Parathyroid adenoma (tissue), 2 donors: Measurements from ENCODE around the gene MRPS18C.

Source experiments
- H2AFZ ChIP-seq: fragments of 300-600 bp; sonication (generic); one replicate; pipeline ENCODE4 v1.7.0; 2017; ENCODE audit warnings: antibody characterized with exemption, mild to moderate bottlenecking
- H3K27ac ChIP-seq: fragments of 300-600 bp; sonication (generic); one replicate; pipeline ENCODE4 v1.7.0; 2017
- H3K27me3 ChIP-seq: fragments of 300-600 bp; sonication (generic); one replicate; pipeline ENCODE4 v1.7.0; 2017; ENCODE audit warnings: low read length; ENCODE audit not compliant: control insufficient read depth, insufficient read depth
- H3K36me3 ChIP-seq: fragments of 300-600 bp; sonication (generic); one replicate; pipeline ENCODE4 v1.7.0; 2017; ENCODE audit warnings: low read length; ENCODE audit not compliant: control insufficient read depth, insufficient read depth
- H3K4me1 ChIP-seq: fragments of 300-600 bp; sonication (generic); one replicate; pipeline ENCODE4 v1.7.0; 2017; ENCODE audit warnings: control low read depth
- H3K4me2 ChIP-seq: fragments of 300-600 bp; sonication (generic); one replicate; pipeline ENCODE4 v1.7.0; 2017; ENCODE audit warnings: low read length
- H3K4me3 ChIP-seq: fragments of 300-600 bp; sonication (generic); one replicate; pipeline ENCODE4 v1.7.0; 2017; ENCODE audit warnings: low read depth, low read length
- H3K79me2 ChIP-seq: fragments of 300-600 bp; sonication (generic); one replicate; pipeline ENCODE4 v1.7.0; 2017; ENCODE audit warnings: control low read depth
- H3K9ac ChIP-seq: fragments of 300-600 bp; sonication (generic); one replicate; pipeline ENCODE4 v1.7.0; 2017; ENCODE audit warnings: mild to moderate bottlenecking
- H3K9me3 ChIP-seq: fragments of 300-600 bp; sonication (generic); one replicate; pipeline ENCODE4 v1.7.0; 2017; ENCODE audit warnings: low read length; ENCODE audit not compliant: control insufficient read depth
- TF ChIP-seq, protein P1 (sequence below): fragments of 300-600 bp; sonication (generic); IDR thresholded peaks from one replicate; pipeline ENCODE4 v1.7.0; 2017; ENCODE audit warnings: antibody characterized with exemption, mild to moderate bottlenecking
- donor health status: primary hyperparathyroidism.

The MRPS18C gene

DNA sequence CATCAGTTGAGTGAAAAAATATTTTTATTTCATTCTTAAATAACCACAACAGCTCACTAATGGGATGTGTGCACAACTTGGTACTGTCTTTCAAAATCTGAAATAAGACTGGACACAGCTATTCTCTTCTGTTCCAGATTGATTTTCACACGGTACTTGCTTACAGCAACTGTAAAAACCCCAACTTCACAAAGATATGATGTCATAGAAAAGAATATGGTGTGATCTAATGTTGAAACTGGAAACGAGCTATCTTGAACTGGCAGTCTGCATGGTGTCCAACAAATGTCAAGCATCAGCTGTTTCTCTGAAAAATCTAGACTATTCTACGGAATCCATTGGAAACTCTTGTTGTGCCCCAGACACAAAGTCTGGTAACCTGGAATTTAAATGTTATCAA is 15.0 kb upstream of the MRPS18C start:
- Histone ChIP-seq H3K79me2 (no peaks in the 10 kb centered on the region), H3K36me3 (no peaks in the 10 kb centered on the region), H3K4me1 (no peaks in the 10 kb centered on the region), H3K4me2 (no peak overlapping the region), H3K9ac (no peak overlapping the region), H3K27ac (no peak overlapping the region), H3K9me3 (no peaks in the 10 kb centered on the region), H3K4me3 (no peak overlapping the region), H3K27me3 (no peaks in the 10 kb centered on the region), H2AFZ (no peak overlapping the region)
- TF ChIP-seq, protein P1, sequence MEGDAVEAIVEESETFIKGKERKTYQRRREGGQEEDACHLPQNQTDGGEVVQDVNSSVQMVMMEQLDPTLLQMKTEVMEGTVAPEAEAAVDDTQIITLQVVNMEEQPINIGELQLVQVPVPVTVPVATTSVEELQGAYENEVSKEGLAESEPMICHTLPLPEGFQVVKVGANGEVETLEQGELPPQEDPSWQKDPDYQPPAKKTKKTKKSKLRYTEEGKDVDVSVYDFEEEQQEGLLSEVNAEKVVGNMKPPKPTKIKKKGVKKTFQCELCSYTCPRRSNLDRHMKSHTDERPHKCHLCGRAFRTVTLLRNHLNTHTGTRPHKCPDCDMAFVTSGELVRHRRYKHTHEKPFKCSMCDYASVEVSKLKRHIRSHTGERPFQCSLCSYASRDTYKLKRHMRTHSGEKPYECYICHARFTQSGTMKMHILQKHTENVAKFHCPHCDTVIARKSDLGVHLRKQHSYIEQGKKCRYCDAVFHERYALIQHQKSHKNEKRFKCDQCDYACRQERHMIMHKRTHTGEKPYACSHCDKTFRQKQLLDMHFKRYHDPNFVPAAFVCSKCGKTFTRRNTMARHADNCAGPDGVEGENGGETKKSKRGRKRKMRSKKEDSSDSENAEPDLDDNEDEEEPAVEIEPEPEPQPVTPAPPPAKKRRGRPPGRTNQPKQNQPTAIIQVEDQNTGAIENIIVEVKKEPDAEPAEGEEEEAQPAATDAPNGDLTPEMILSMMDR: no peak

DNA sequence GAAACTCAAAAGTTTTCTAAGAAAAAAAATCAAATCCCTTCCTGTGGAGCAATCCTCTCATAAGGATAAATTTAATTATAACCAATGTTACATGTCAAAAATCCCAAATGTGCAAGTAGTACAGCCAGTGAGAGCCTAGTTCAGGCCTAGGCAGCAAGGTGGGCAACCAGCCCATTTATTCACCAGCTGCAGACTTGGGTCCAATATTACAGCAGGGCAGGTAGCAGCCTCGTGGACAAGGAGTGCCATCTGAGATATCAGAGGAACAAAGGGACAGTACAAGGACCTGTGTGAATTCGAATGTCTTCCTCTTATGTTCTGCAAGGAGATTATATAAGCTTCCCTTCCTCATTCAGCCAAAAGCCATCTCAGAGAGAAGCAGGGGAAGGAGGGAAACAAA is 6.8 kb upstream of the MRPS18C start:
- no peaks in the 10 kb centered on the region for H3K79me2 ChIP-seq
- no peak overlapping the region for H3K9ac ChIP-seq
- H3K4me3 ChIP-seq: no peak overlapping the region
- TF ChIP-seq, protein P1: no peak
- no peaks in the 10 kb centered on the region for H3K27me3 ChIP-seq
- no peak overlapping the region for H3K27ac ChIP-seq
- no peaks in the 10 kb centered on the region for H3K9me3 ChIP-seq
- H3K36me3 ChIP-seq: no peaks in the 10 kb centered on the region
- no peaks in the 10 kb centered on the region for H3K4me1 ChIP-seq
- H2AFZ ChIP-seq: no peak overlapping the region
- H3K4me2 ChIP-seq: no peak overlapping the region

DNA sequence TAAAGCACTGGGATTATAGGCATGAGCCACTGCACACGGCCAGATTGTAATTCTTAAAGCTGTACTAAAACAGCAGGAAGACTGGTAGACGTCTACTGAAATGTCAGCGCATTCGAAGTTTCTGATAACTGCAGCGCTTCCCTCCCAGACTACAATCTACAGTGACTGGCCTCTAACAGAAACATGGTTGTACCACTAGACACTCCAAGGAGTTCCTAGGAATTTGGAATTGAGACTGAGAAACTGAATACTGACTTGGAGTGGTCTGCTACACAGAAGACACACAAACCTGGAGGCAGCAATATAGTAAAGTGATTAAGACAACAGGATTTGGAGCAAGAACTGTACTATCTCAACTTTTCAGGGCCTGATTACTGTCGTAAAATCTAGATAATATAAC is 1.2 kb upstream of the MRPS18C start:
- TF ChIP-seq, protein P1: no peak
- Histone ChIP-seq H3K4me1 (no peaks in the 10 kb centered on the region), H3K36me3 (no peaks in the 10 kb centered on the region), H3K79me2 (peaks cover 3% of the 10 kb centered on the region), H3K4me3 (peak overlapping the region; percentile 97), H3K4me2 (peak overlapping the region; percentile 90), H3K9me3 (no peaks in the 10 kb centered on the region), H3K27me3 (no peaks in the 10 kb centered on the region), H3K9ac (no peak overlapping the region), H2AFZ (peak overlapping the region; percentile 89), H3K27ac (peak overlapping the region; percentile 95)

GRCh38 chr4:83456184-83456501 is 285 bp downstream of the MRPS18C start:
- Histone ChIP-seq H3K27ac (peak overlapping the region; percentile 95), H3K4me1 (no peaks in the 10 kb centered on the region), H3K4me3 (peak overlapping the region; percentile 97), H3K4me2 (peak overlapping the region; percentile 90), H3K9me3 (no peaks in the 10 kb centered on the region), H3K36me3 (no peaks in the 10 kb centered on the region), H3K27me3 (no peaks in the 10 kb centered on the region), H2AFZ (peak overlapping the region; percentile 89), H3K79me2 (peaks cover 3% of the 10 kb centered on the region), H3K9ac (peak overlapping the region; percentile 78)
- TF ChIP-seq, protein P1: no peak

DNA sequence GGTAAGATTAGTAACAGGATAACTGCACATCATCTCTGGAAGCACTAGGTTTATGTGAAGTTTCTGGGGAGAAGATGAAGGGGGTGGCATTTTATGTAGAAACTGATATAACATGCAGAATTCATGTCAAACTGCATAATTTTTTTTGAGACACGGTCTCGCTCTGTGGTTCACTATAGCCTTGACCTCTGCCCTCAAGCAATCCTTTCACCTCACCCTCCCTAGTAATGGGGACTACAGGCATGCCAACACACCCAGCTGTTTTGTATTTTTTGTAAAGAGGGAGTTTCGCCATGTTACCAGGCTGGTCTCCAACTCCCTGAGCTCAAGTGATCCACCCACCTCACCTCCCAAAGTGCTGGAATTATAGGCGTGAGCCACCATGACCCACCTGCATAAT is 17.6 kb downstream of the MRPS18C start:
- Histone ChIP-seq H3K9me3 (no peaks in the 10 kb centered on the region), H2AFZ (no peak overlapping the region), H3K9ac (no peak overlapping the region), H3K27me3 (no peaks in the 10 kb centered on the region), H3K79me2 (no peaks in the 10 kb centered on the region), H3K27ac (no peak overlapping the region), H3K4me1 (no peaks in the 10 kb centered on the region), H3K36me3 (no peaks in the 10 kb centered on the region), H3K4me3 (no peak overlapping the region), H3K4me2 (no peak overlapping the region)
- TF ChIP-seq, protein P1: no peak
